T follicular helper cell (primary cell): ENCODE measurements around the gene NT5DC1.
A peak's percentile ranks its signal among the peaks of the same experiment; 100 is the strongest.

Source experiments
- DNase-seq: peaks from one replicate; pipeline ENCODE4 v3.0.0-alpha.2; 2020; ENCODE audit warnings: low read depth

NT5DC1 gene

GRCh38 chr6:116239856-116240255, 139.2 kb downstream of the NT5DC1 start:
- DNase-seq = no peak

GRCh38 chr6:116244284-116244683, 143.6 kb downstream of the NT5DC1 start:
- DNase-seq = no peak

- DNase-seq = no peak
These were observed 145.4 kb downstream of the NT5DC1 start for GRCh38 chr6:116246089-116246488.

GRCh38 chr6:116247285-116247684, 146.6 kb downstream of the NT5DC1 start:
- no peak for DNase-seq

- DNase-seq = no peak
These were observed 147.9 kb downstream of the NT5DC1 start for GRCh38 chr6:116248577-116248976.

GRCh38 chr6:116251568-116252384, 151.1 kb downstream of the NT5DC1 start:
- DNase-seq = no peak

- no peak for DNase-seq
These were observed 152.5 kb downstream of the NT5DC1 start for GRCh38 chr6:116253188-116253504.

- peak; percentile 91 for DNase-seq
These were observed 153.0 kb downstream of the NT5DC1 start, which contains the start of gene TSPYL4 for GRCh38 chr6:116253505-116254296. Gene TSPYL4 (minus strand): TSS chr6:116254075. CDS start chr6:116254008, 67 bp downstream.

- no peak for DNase-seq
These were observed 153.8 kb downstream of the NT5DC1 start for GRCh38 chr6:116254297-116255056.

- no peak for DNase-seq
These were observed 154.7 kb downstream of the NT5DC1 start for GRCh38 chr6:116255246-116255800.

- no peak for DNase-seq
These were observed 156.0 kb downstream of the NT5DC1 start for GRCh38 chr6:116256694-116257093.

GRCh38 chr6:116258520-116258919, 157.9 kb downstream of the NT5DC1 start:
- DNase-seq = no peak

GRCh38 chr6:116263353-116263752, 162.7 kb downstream of the NT5DC1 start:
- DNase-seq = no peak

GRCh38 chr6:116265041-116265829, 164.6 kb downstream of the NT5DC1 start:
- no peak for DNase-seq

- no peak for DNase-seq
These were observed 166.2 kb downstream of the NT5DC1 start for GRCh38 chr6:116266803-116267202.

GRCh38 chr6:116267836-116268588, 167.4 kb downstream of the NT5DC1 start:
- no peak for DNase-seq

- no peak for DNase-seq
These were observed 168.1 kb downstream of the NT5DC1 start for GRCh38 chr6:116268589-116269293.

- no peak for DNase-seq
These were observed 170.6 kb downstream of the NT5DC1 start for GRCh38 chr6:116271149-116271708.

GRCh38 chr6:116277124-116277523, 176.5 kb downstream of the NT5DC1 start:
- DNase-seq = no peak

- DNase-seq = no peak
These were observed 177.8 kb downstream of the NT5DC1 start for GRCh38 chr6:116278481-116278829.
